Measurements from ENCODE around the gene SEC22C.

SEC22C gene

DNA sequence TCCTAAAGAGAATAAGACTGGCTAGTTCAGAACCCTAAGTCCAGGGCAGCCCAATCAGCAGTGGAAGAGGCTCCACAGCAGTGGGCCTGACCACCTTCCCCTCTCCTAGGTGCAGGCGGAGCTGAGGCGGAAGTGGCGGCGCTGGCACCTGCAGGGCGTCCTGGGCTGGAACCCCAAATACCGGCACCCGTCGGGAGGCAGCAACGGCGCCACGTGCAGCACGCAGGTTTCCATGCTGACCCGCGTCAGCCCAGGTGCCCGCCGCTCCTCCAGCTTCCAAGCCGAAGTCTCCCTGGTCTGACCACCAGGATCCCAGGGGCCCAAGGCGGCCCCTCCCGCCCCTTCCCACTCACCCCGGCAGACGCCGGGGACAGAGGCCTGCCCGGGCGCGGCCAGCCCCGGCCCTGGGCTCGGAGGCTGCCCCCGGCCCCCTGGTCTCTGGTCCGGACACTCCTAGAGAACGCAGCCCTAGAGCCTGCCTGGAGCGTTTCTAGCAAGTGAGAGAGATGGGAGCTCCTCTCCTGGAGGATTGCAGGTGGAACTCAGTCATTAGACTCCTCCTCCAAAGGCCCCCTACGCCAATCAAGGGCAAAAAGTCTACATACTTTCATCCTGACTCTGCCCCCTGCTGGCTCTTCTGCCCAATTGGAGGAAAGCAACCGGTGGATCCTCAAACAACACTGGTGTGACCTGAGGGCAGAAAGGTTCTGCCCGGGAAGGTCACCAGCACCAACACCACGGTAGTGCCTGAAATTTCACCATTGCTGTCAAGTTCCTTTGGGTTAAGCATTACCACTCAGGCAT lies 45.6 kb downstream of the SEC22C start:
- DNase-seq (ENCODE audit: low spot score): peak; percentile 51

DNA sequence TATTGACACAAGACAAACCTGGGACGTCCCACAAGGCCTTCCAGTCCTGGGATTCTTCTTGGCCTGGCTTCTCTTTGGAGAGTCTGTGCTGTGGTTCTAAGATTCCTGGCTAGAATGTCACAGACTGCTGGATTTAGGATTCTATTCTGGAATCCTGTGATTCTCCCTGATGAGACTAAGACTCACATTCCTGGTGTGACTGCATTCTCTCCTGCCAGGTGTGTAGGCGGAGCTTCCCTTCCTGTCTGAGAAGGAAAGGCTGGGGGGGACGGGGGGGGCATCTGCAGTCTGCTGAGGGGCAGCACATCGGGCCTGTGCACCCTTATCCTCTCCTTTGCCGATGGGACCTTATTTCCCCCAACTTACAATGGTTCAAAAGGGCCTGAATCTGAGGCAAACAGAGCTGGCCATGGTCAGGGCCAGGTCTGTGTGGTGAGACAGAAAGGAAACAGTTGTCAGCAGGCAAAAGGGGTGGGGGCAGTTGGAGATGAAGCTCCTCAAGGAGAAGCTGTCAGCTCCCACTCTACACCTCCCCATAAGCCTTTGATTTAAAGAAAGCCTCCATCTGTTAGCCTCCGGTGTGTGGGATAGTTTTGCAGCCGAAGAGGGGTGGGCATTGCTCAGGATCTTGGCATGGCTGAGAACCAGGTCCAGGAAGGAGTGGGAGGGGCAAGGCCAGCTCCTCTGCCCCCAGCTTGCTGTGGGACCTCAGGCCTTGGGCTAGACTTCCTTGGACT lies 48.4 kb downstream of the SEC22C start:
- DNase-seq (ENCODE audit: low spot score): no peak

DNA sequence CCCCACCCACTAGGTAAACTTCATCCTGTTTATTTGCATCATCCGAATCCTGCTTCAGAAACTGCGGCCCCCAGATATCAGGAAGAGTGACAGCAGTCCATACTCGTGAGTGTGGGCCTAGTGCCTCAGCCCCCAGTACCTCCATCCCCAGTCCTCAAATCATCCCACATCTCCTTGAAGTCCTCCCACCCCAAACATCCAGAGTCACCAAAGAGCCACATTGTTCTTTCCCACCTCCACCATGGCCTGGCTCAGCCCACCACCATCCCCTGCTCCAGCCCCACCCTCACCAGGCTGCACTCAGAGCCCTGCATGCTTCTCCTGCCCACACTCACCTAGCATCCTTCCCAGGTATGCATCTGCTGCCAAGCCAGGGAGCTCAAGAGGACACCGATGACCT lies 49.5 kb downstream of the SEC22C start:
- DNase-seq (ENCODE audit: low spot score): no peak

DNA sequence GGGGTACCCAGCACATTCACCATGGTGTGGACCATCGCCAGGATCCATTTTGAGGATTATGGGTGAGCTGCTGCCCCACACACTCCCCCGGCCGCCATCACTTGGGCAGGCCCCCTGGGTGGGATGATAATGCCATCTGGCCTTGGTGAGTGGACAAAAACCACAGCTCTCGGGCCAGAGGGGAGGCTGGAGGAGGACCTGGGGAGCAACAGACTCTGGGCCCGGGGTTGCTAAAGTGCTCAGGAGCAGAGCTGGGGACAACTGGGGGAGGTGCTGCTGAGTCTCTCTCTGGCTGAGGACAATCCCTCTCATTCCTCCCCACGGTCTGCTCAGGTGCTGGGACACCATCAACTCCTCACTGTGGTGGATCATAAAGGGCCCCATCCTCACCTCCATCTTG lies 50.3 kb downstream of the SEC22C start:
- DNase-seq (ENCODE audit: low spot score): no peak

DNA sequence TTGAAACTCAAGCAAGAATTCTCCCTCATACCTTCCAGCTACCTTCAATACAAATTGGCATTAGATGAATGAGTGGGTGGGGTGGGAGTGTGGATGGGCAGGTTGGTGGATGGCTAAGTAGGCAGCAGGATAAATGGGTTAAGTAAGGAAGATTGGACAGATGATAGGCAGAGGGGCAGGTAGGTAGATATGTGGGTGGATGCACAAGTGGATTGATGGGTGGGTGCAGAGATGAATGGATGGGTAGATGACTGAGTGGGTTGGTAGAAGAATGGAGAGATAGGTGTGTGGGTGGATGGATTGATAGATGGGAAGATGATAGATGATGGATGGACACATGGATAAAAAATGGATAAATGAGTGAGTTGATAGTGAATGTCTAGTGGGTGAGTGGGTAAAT lies 51.7 kb downstream of the SEC22C start:
- no peak for DNase-seq (ENCODE audit: low spot score)

DNA sequence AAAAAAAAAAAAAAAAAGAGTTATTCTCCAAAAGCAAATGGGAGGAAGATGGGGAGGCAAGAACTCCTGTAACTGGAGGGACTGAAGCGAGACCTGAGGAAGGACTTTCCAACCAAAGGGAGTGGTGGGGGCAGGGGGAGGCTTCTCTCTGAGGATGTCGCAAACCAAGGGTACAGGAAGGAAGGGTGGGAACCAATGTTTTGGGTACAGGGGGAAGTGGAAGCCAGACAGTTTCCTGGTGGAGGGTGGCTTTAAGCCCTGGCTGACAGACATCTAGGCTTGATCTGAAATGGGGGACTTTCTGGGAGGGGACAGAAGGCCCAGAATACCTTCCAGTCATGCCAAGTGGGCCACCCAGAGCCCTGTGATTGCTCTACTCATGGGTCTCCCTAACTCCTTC lies 52.3 kb downstream of the SEC22C start:
- DNase-seq (ENCODE audit: low spot score): no peak

DNA sequence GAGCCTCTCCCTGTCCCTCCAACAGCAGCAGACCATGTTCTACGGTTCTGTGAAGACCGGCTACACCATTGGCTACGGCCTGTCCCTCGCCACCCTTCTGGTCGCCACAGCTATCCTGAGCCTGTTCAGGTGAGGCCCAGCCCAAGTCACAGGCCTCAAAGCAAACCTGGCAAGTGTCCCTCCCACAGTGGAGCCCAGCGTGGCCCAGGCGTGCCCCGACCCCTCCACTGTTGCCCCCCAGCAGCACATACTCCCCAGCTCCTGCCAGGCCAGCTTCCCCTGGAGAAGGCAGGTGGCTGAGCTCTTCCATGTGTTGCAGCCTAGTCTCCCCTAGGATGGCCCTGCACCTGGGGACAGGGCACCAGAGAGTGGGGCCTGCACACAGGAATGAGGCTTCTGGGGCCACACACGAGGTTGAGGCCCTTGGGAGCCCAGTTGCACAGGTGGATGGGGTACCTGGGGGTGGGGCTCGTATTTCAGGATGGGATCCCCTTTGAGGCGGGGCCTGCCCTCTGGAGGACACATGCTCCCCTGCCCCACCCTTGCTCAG lies 54.3 kb downstream of the SEC22C start:
- DNase-seq (ENCODE audit: low spot score): no peak

DNA sequence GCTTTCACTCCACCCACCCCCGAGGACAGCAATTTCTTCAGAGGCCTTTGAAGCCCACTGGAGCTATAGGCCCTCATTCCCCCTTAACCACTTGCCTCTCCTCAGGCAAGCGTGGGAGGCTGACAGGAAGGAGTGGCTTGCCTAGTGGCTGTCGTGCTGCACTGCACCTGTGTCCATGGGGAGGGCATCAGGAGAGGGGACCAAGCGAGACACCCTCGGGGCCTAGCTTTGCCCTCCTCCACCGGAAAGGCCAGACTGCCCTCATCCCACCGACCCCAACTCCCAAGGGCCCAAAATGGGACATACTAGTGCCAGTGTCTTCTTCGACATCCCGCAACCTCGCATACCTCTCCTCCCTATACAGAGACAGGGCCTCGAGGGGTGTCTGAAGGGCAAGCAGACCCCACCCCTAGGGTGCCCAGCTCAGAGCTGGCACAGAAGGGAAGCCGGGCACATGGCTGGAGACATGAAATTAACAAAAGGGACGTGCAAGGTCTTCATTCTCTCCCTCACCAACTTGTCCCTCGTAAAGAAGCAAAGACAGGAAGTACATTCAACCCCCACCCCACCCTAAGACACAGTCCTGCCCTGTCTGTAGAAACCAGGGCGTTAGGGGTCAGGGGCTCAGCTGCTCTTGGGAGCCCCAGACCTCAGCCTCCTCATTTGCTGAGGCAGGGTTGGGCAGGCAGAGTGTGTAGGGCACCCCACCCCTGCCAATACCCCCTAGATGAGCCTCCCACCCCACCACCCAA lies 55.0 kb downstream of the SEC22C start:
- no peak for DNase-seq (ENCODE audit: low spot score)

DNA sequence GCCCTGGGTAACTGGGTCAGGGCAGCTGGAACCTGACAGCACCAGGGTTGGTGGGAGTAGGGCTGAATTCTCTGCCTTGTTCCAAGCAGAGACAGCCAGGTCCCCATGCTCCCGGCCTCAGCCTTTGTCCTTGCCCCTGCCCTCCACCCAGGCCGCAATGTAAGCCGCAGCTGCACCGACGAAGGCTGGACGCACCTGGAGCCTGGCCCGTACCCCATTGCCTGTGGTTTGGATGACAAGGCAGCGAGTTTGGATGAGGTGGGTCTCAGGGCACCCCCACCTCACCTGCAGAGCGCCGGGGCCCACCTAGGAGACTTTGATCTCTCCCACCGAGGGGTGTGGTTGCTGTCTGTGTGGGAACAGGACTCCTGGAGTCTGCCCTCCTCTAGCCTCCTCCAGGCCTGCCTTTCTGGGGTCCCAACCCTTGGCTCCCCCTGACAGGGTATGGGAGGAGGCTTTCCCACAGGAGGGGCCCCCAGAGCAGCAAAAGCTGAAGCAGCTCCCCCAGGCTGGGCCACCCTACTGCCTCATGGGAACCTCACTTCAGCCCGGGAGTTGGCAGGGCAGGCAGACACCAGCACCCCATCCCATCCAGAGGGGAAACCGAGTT lies 55.9 kb downstream of the SEC22C start:
- no peak for DNase-seq (ENCODE audit: low spot score)

DNA sequence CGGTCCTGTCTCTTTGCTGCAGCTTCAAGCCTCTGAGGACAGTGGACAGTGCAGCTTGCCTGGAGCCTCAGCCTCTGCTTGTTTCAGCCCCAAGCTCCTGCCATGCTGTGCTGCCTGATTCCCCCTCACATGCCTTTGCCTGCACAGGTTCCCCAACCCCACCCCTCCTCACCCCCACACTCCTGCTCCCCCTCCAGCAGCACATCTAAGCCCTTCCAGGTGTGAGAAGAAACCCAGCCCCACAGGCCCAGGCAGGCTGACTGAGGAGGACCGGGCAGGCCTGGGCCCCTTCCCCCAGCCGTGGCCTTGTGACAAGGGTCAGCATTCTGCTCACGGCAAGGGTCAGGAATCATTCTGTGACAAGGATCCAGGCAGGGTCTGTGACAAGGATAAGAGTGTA lies 56.6 kb downstream of the SEC22C start:
- no peak for DNase-seq (ENCODE audit: low spot score)

DNA sequence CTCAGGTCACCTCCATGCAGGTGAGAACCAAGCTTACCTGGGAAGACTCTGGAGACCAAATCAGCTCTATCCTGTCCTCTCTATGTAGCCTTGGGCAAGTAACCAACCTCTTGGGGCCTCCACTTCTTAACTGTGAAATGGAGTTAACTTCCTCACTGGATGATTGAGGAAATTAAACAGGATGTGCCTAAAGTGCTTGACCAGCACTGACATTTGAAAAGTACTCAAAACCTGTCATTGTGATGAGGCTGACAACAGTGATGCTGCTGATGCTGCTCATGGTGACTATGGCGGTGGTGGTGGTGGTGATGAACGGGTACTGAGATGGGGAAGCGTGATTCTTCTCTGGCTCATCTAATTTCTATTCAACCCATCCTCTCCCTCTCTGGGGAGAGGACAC lies 57.0 kb downstream of the SEC22C start:
- DNase-seq (ENCODE audit: low spot score): no peak

DNA sequence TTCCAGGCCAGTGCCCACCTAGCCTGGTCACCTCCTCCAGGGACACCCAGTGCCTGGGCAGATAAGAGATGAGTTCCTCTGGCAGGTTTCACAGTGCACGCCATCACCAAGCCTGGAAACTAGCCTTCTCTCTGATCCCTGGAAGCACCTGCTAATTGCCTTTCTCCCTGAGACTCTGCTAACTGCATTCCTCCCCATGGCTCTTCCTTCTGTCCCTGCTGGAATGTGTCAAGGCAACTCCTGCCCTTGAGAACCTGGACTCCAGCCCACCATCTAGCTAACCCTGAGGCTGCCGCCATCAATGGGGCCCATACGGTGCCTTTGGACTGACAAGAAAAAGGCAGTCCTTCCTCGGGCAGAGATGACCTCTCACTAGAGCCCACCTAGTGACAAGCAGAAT lies 60.9 kb downstream of the SEC22C start:
- DNase-seq (ENCODE audit: low spot score): no peak

DNA sequence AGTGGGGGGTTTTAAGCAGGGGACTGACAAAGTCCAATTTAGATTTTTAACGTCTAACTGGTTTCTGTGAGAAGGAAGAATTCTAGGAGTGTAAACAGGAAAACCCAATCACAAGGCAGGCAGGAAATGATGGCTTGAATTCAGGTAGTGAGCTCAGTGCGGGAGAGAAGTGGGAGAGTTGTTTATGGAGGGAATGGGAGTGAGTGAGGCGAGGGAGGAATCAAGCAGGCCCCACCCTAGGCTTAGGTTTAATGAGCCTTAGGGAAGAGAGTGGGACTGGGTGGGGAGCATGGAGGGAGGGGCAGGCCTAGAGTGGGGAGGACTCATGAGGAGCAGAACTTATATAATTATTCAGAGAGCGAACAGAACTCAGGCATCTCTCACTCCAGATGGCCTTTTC lies 61.4 kb downstream of the SEC22C start:
- DNase-seq (ENCODE audit: low spot score): no peak

DNA sequence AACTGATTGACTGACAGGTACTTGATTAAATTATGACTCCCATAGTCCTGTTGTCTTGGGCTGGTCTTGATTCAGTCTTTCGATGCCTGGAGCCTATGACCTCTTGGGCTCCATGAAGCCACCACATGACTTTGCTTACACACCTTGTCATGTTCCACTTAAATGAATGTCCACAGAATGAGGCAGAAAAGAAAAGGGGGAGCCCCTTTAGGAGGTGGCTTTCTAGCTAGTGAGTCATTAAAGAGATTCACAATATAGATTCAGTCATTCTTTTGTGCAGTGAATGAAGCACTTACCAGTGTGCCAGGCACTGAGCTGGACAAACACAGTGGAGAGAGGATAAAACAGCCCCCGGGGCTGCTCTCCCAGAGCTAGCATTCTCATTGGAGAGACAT lies 62.2 kb downstream of the SEC22C start:
- DNase-seq (ENCODE audit: low spot score): no peak

DNA sequence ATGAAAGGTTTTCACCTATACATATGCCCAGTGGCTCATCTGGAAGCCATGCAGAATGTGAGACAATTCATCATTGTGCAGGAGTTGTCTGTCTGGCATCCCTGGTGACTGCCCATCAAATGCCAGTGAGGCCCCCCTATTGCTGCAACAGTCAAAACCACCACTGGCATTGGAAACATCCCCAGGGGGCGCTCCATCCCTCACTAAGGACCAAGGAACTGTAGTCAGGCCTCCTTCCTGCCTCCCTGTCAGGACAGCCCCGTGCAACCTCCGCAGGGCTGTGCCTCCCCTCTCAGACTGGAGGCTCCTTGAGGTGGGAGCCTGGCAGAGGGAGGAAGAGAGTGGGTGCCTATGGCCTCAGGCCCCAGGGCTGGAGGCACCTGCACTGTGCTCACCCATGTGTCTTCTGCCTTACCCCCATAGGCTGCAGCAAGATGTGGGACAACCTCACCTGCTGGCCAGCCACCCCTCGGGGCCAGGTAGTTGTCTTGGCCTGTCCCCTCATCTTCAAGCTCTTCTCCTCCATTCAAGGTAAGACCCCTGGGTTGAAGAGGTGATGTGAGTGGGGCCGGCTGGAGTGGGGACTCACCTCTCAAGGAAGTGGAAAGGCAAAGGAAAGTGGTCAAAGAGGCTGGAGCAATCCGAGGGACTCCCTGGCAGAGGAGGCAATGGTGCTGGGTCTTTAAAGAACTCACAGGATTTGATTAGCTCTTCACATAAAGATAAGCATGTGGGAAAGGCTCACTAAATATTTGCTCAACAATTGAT lies 62.8 kb downstream of the SEC22C start:
- no peak for DNase-seq (ENCODE audit: low spot score)

DNA sequence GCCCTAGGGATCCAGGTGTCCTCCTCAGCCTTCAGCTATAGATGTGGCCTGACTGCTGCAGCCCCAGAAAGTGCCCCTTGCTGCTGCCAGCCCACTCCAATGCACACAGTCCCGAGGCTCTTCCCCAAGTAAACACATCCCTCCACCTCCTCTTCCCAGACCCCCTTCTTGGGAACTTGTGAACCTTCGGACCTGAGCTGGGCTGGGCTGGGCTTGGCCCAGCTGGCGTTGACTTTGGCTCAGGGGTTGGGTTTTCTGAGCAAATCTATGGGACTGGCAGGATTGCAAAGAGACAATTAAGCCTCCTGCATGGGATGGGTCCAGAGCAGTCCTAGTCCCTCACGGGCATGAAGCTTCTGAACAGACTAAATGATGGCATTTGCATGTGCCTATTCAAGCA lies 64.7 kb downstream of the SEC22C start:
- no peak for DNase-seq (ENCODE audit: low spot score)

DNA sequence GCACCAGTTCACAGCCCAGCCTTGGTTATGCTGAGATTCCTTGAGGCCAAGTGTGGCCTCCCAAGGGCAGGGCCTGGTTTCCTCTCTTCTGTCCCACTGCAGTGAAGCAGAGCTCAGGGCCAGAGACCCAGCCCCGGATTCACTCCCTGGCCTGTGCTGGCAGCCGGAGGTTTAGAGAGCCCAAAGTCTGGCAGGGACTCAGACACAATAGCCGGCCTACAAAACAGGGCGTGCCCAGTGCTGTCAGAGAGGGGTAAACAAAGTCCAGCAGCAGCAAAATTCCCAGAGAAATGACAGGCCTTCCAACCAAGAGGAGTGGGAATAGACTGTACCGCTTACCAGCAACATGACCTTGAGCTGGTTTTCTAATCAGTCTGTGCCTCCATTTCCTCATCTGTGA lies 65.3 kb downstream of the SEC22C start:
- no peak for DNase-seq (ENCODE audit: low spot score)

DNA sequence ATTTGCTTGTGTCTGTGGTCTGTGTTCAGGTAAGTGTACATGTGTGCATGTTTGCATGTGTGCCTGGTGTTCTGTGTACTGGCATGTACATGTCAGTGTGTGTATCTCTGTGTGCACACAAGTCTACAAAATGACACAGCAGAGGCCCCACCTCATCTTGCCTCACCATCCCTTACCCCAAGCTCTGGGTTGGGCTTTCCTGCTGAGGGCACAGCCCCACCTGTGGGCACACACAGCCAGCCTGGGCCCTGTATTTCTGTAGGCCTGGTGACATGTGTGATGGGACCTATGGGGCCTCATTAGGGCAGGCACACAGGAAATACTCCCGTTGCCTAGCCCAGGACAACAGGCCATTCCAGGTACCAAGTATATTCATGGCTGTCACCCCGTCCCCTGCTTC lies 65.8 kb downstream of the SEC22C start:
- DNase-seq (ENCODE audit: low spot score): no peak

DNA sequence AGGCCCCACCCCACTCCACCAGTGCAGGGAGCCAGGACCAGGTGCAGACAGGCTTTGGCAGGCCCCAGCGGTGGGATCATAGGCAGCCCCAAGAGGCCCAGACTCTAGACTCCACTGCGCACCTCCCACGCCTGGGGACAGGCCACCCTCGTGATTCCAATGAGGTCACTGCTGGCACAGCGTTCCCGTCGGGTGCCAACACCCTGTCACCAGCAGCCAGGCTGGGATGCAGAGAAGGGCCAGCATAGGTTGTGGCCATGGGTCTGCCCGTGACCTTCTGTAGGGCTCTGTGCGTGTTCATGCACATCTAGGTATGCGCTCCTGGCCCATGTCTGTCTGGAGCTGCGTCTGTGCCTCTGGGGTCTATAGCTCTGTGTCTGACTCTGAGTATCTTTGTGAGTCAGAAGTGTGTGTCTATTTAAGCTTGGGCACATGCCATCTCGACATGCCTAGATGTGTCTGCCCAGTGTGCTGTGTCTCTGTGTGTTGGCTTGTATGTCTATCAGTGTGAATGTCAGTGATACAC lies 66.3 kb downstream of the SEC22C start:
- DNase-seq (ENCODE audit: low spot score): no peak

DNA sequence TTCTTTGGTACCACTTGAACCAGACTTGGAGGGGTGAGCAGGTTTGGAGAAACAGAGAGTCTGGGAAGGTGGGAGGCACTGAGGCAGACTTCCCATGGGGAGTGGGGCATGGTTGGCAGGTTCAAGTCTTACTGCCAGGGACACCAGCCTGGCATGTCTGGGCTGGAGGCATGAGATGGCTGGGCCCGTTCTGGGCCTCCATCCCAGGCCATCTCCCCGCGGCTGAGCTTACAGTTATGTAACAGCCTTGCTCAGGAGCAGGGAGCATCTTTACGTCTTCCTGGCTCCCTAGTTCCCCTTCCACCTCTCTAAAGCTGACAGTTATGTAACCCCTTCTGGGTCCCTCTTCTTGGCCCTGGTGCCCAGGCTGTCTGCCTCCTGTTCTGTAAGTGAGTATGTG lies 66.9 kb downstream of the SEC22C start:
- no peak for DNase-seq (ENCODE audit: low spot score)

DNA sequence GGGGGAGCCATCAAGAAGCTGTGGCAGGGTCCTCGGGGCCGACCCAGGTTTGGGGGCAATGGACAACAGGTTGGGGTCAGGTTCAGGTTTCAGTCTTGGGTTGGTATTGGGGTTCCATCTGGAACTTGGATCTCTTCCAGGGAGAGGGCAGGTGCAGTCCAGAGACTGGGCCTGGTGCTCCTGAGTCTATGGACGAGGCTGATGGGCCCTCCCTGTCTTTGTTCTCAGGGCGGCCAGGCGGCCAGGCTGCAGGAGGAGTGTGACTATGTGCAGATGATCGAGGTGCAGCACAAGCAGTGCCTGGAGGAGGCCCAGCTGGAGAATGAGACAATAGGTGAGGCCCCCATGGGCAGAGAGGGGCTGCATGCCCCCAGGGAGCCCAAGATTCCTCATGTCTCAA lies 68.2 kb downstream of the SEC22C start:
- DNase-seq (ENCODE audit: low spot score): no peak

Measured in D341Med (cell line).